ENCODE results near the gene GPR160. TPM values are rescaled to one million over a fixed set of nuclear protein-coding genes. Genes with fewer than 3 reads are reported as not detected.

GPR160 gene
- total RNA-seq, 1 donor = not detected

DNA sequence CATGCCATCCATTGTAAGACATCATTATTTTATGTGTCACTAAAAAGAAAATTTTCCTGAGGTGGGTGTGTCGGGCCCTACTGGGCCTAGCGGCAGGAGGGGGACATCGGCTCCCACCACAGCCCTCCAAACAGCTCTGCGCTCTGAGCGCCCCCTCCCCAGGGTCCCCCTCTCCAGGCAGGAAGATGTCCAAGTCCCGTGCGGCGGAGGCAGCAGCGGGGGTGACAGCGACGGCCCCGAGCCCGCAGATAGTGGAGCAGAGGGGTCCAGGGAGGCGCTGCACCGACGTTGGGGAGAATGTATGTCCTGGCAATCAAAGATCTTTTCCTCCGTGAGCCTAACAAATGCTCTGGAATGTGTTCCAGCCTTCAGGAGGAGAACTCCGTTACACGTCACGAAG lies 24.3 kb downstream of the GPR160 start:
- Histone ChIP-seq H3K27me3 (ENCODE audit: insufficient read depth, low read length) (no peaks in the 10 kb centered on the region), H3K27ac (ENCODE audit: low read depth, low read length) (no peak overlapping the region), H2AFZ (ENCODE audit: low read length) (no peak overlapping the region), H4K20me1 (ENCODE audit: insufficient read depth, low read length) (no peaks in the 10 kb centered on the region), H3K9me3 (ENCODE audit: low read depth, low read length) (no peaks in the 10 kb centered on the region), H3K79me2 (ENCODE audit: insufficient read depth, low read length) (no peaks in the 10 kb centered on the region), H3K4me2 (ENCODE audit: insufficient read depth, low read length) (no peak overlapping the region), H3K36me3 (ENCODE audit: insufficient read depth, low read length) (no peaks in the 10 kb centered on the region), H3K4me1 (ENCODE audit: insufficient read depth, low read length) (no peaks in the 10 kb centered on the region), H3K4me3 (ENCODE audit: insufficient read depth, low read length) (no peak overlapping the region)
- no peak for DNase-seq (ENCODE audit: insufficient read length, low spot score, missing footprints)
- TF ChIP-seq, protein P1, sequence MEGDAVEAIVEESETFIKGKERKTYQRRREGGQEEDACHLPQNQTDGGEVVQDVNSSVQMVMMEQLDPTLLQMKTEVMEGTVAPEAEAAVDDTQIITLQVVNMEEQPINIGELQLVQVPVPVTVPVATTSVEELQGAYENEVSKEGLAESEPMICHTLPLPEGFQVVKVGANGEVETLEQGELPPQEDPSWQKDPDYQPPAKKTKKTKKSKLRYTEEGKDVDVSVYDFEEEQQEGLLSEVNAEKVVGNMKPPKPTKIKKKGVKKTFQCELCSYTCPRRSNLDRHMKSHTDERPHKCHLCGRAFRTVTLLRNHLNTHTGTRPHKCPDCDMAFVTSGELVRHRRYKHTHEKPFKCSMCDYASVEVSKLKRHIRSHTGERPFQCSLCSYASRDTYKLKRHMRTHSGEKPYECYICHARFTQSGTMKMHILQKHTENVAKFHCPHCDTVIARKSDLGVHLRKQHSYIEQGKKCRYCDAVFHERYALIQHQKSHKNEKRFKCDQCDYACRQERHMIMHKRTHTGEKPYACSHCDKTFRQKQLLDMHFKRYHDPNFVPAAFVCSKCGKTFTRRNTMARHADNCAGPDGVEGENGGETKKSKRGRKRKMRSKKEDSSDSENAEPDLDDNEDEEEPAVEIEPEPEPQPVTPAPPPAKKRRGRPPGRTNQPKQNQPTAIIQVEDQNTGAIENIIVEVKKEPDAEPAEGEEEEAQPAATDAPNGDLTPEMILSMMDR (IDR thresholded peaks at IDR 0.05; ENCODE audit: extremely low read depth, low read depth, low read length) = no peak

DNA sequence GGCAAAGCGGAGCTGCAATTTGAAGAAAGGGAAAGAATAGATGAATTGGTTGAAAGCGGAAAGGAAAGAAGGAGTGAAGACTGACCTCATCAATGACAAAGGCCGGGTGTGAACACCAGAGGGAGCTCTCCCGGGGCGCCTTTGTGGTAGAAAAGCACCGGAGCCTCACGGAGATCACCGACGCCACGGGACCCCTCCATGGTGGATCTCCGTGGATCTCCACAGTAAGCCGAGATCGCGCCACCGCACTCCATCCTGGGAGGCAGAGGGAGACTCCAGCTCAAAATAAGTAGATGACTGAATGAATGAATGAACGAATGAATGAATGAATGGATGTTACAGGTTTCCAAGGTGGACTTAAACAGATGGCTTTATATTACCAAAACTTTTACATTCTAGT lies 25.0 kb downstream of the GPR160 start:
- TF ChIP-seq, protein P1 (IDR thresholded peaks at IDR 0.05; ENCODE audit: extremely low read depth, low read depth, low read length) = peak; percentile 11
- Histone ChIP-seq H2AFZ (ENCODE audit: low read length) (no peak overlapping the region), H4K20me1 (ENCODE audit: insufficient read depth, low read length) (no peaks in the 10 kb centered on the region), H3K4me1 (ENCODE audit: insufficient read depth, low read length) (no peaks in the 10 kb centered on the region), H3K79me2 (ENCODE audit: insufficient read depth, low read length) (no peaks in the 10 kb centered on the region), H3K4me3 (ENCODE audit: insufficient read depth, low read length) (no peak overlapping the region), H3K4me2 (ENCODE audit: insufficient read depth, low read length) (no peak overlapping the region), H3K27me3 (ENCODE audit: insufficient read depth, low read length) (no peaks in the 10 kb centered on the region), H3K27ac (ENCODE audit: low read depth, low read length) (no peak overlapping the region), H3K36me3 (ENCODE audit: insufficient read depth, low read length) (no peaks in the 10 kb centered on the region), H3K9me3 (ENCODE audit: low read depth, low read length) (no peaks in the 10 kb centered on the region)
- no peak for DNase-seq (ENCODE audit: insufficient read length, low spot score, missing footprints)

DNA sequence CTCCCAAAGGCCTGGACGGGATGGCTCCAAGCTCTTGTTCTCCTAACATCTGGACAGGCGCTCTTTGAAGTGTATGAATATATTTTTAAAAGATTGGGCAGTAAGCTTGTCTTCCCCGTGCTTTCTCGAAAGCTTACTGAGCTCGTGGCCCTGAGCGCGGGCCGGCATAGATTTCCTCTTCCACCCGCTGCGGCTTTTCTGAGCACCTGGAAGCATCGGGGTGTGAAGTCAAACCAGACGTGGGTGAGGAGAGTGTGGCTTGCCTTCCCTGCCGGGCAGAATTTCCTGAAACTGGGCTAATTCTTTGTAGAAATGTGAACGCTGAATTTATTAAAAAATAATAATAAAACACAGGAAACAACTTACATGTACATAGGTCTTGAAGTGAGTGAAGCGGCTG lies 25.9 kb downstream of the GPR160 start:
- no peaks in the 10 kb centered on the region for H3K79me2 ChIP-seq (ENCODE audit: insufficient read depth, low read length)

DNA sequence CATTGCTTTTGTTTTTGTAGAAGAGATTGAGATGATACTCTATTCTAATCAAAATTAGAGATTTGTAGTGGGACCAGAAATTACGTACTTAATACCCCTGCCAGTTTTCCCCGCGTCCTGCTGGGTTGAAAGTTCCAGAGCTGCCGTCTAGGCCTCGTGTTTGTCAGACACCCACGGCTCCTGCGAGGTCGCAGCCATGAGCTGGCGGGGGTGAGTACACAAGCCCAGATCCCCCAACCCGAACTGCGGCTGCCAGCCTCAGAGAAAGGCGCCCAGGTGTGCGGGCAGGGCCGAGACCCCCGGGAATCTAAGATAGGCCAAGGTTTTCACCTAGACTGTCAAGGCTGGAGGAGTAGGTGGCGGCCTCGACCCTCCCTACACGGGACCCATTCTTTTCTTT lies 26.3 kb downstream of the GPR160 start:
- Histone ChIP-seq H2AFZ (ENCODE audit: low read length) (no peak overlapping the region), H3K4me2 (ENCODE audit: insufficient read depth, low read length) (no peak overlapping the region), H3K9me3 (ENCODE audit: low read depth, low read length) (no peaks in the 10 kb centered on the region), H4K20me1 (ENCODE audit: insufficient read depth, low read length) (no peaks in the 10 kb centered on the region), H3K79me2 (ENCODE audit: insufficient read depth, low read length) (no peaks in the 10 kb centered on the region), H3K4me3 (ENCODE audit: insufficient read depth, low read length) (no peak overlapping the region), H3K27ac (ENCODE audit: low read depth, low read length) (no peak overlapping the region), H3K36me3 (ENCODE audit: insufficient read depth, low read length) (no peaks in the 10 kb centered on the region), H3K4me1 (ENCODE audit: insufficient read depth, low read length) (no peaks in the 10 kb centered on the region), H3K27me3 (ENCODE audit: insufficient read depth, low read length) (no peaks in the 10 kb centered on the region)
- TF ChIP-seq, protein P1 (IDR thresholded peaks at IDR 0.05; ENCODE audit: extremely low read depth, low read depth, low read length) = no peak
- no peak for DNase-seq (ENCODE audit: insufficient read length, low spot score, missing footprints)

More for the DNA sequence above, 25.9 kb downstream of the GPR160 start:
- H3K4me1 ChIP-seq (ENCODE audit: insufficient read depth, low read length) = no peaks in the 10 kb centered on the region
- TF ChIP-seq, protein P1 (IDR thresholded peaks at IDR 0.05; ENCODE audit: extremely low read depth, low read depth, low read length) = no peak
- H4K20me1 ChIP-seq (ENCODE audit: insufficient read depth, low read length) = no peaks in the 10 kb centered on the region
- no peak overlapping the region for H3K4me2 ChIP-seq (ENCODE audit: insufficient read depth, low read length)
- no peak overlapping the region for H2AFZ ChIP-seq (ENCODE audit: low read length)
- no peaks in the 10 kb centered on the region for H3K36me3 ChIP-seq (ENCODE audit: insufficient read depth, low read length)
- no peak for DNase-seq (ENCODE audit: insufficient read length, low spot score, missing footprints)
- H3K9me3 ChIP-seq (ENCODE audit: low read depth, low read length) = no peaks in the 10 kb centered on the region
- H3K27me3 ChIP-seq (ENCODE audit: insufficient read depth, low read length) = no peaks in the 10 kb centered on the region
- H3K4me3 ChIP-seq (ENCODE audit: insufficient read depth, low read length) = no peak overlapping the region
- H3K27ac ChIP-seq (ENCODE audit: low read depth, low read length) = no peak overlapping the region
